Measurements from ENCODE around the gene GSTO1. TPM values are rescaled to one million over a fixed set of nuclear protein-coding genes. Genes with fewer than 3 reads are reported as not detected.

GSTO1 gene
- total RNA-seq, 1 experiment from 2014 or later: 134 TPM

- Histone ChIP-seq H3K36me3 (ENCODE audit: control insufficient read depth, insufficient read depth, low read length) (no peaks in the 10 kb centered on the region), H3K4me3 (ENCODE audit: low read depth in 2 of 2, low read length in 2 of 2) (no peak overlapping the region), H3K9me3 (ENCODE audit: control insufficient read depth, insufficient read depth, low read depth, low read length) (no peaks in the 10 kb centered on the region), H3K27ac (ENCODE audit: low read length) (no peak overlapping the region), H3K4me1 (ENCODE audit: control insufficient read depth, insufficient read depth, low read length) (peaks cover 6% of the 10 kb centered on the region), H3K27me3 (ENCODE audit: control insufficient read depth, insufficient read depth, low read length) (no peaks in the 10 kb centered on the region)
- no TSS peak for BruUV-seq (replicated peaks)
- intact Hi-C loops (cut with micrococcal nuclease; ENCODE audit: unreplicated experiment): no loop called here
- ChIA-PET POLR2A (no interaction called here), CTCF (interaction anchor here (1.4 kb wide), 1 partner anchor 12 kb away, joined by 4 read pairs; no protein-coding TSS in a partner anchor)
- no peak for TF ChIP-seq POLR2AphosphoS5 (IDR thresholded peaks at IDR 0.05; ENCODE audit: low read depth, low read length)
- no peak for TF ChIP-seq TCF7L2 (IDR thresholded peaks at IDR 0.05; ENCODE audit: low read depth, low read length)
- no peak for TF ChIP-seq SIN3A (IDR thresholded peaks at IDR 0.05; ENCODE audit: borderline replicate concordance, insufficient read depth, low read depth, low read length)
- TF ChIP-seq, protein P1, sequence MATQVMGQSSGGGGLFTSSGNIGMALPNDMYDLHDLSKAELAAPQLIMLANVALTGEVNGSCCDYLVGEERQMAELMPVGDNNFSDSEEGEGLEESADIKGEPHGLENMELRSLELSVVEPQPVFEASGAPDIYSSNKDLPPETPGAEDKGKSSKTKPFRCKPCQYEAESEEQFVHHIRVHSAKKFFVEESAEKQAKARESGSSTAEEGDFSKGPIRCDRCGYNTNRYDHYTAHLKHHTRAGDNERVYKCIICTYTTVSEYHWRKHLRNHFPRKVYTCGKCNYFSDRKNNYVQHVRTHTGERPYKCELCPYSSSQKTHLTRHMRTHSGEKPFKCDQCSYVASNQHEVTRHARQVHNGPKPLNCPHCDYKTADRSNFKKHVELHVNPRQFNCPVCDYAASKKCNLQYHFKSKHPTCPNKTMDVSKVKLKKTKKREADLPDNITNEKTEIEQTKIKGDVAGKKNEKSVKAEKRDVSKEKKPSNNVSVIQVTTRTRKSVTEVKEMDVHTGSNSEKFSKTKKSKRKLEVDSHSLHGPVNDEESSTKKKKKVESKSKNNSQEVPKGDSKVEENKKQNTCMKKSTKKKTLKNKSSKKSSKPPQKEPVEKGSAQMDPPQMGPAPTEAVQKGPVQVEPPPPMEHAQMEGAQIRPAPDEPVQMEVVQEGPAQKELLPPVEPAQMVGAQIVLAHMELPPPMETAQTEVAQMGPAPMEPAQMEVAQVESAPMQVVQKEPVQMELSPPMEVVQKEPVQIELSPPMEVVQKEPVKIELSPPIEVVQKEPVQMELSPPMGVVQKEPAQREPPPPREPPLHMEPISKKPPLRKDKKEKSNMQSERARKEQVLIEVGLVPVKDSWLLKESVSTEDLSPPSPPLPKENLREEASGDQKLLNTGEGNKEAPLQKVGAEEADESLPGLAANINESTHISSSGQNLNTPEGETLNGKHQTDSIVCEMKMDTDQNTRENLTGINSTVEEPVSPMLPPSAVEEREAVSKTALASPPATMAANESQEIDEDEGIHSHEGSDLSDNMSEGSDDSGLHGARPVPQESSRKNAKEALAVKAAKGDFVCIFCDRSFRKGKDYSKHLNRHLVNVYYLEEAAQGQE (IDR thresholded peaks at IDR 0.05; ENCODE audit: insufficient read depth in 1 of 2, low read depth in 2 of 2, low read length in 1 of 2): no peak
- no peak for TF ChIP-seq CTCF (IDR thresholded peaks at IDR 0.05)
- ATAC-seq (no peak), DNase-seq (ENCODE audit: low read depth, low spot score) (no peak)
- in situ Hi-C loops (cut with HindIII; ENCODE audit: low pct_unique_long_range_greater_than_20kb, low sequenced_read_pairs): no loop called here
Measured at GRCh38 chr10:104286939-104287338, 32.2 kb downstream of the GSTO1 start.

DNA sequence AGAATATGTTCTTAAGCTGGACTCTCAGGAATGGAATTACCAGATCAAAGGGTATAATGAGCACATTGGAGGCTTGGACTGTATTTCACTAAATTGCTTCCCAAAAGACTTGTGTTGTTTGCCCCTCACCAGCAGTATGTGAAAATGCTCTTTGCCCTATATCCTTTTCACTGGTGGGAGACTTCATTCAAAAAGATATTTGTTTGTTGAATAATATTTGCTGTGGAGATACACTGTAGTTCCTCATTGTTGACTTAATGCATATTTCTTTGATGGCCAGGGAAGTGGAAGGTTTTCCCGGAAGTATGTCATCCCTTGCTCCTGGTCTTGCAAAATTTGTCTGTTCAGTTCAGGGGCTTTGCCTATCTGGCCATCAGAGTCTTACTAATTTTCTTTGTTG, 33.7 kb downstream of the GSTO1 start:
- in situ Hi-C loops (cut with HindIII; ENCODE audit: low pct_unique_long_range_greater_than_20kb, low sequenced_read_pairs): no loop called here
- ChIA-PET POLR2A (no interaction called here), CTCF (no interaction called here)
- intact Hi-C loops (cut with micrococcal nuclease; ENCODE audit: unreplicated experiment): no loop called here
- Histone ChIP-seq H3K36me3 (ENCODE audit: control insufficient read depth, insufficient read depth, low read length) (no peaks in the 10 kb centered on the region), H3K4me3 (ENCODE audit: low read depth in 2 of 2, low read length in 2 of 2) (no peak overlapping the region), H3K9me3 (ENCODE audit: control insufficient read depth, insufficient read depth, low read depth, low read length) (no peaks in the 10 kb centered on the region), H3K27ac (ENCODE audit: low read length) (no peak overlapping the region), H3K27me3 (ENCODE audit: control insufficient read depth, insufficient read depth, low read length) (no peaks in the 10 kb centered on the region), H3K4me1 (ENCODE audit: control insufficient read depth, insufficient read depth, low read length) (peaks cover 6% of the 10 kb centered on the region)
- DNase-seq (ENCODE audit: low read depth, low spot score) (no peak), ATAC-seq (no peak)
- TF ChIP-seq CTCF (IDR thresholded peaks at IDR 0.05) (no peak), SIN3A (IDR thresholded peaks at IDR 0.05; ENCODE audit: borderline replicate concordance, insufficient read depth, low read depth, low read length) (no peak), POLR2AphosphoS5 (IDR thresholded peaks at IDR 0.05; ENCODE audit: low read depth, low read length) (no peak), TCF7L2 (IDR thresholded peaks at IDR 0.05; ENCODE audit: low read depth, low read length) (no peak)
- TF ChIP-seq, protein P1 (IDR thresholded peaks at IDR 0.05; ENCODE audit: insufficient read depth in 1 of 2, low read depth in 2 of 2, low read length in 1 of 2): no peak
- BruUV-seq (replicated peaks): no TSS peak

Measured in Panc1 (cell line).